Activated CD8-positive, alpha-beta memory T cell treated with anti-CD3 and anti-CD28 coated beads, Interleukin-2, amount 10 ng/mL, durations not matched to agents 7 days and 5 days (primary cell): Measurements from ENCODE around the gene PILRA. TPM values are rescaled to one million over a fixed set of nuclear protein-coding genes. Genes with fewer than 3 reads are reported as not detected.

Experiments used
- ATAC-seq: fragments of 150-1000 bp; cut with Tn5 transposase; one replicate; pipeline ENCODE4 v1.10.0; 2021; ENCODE audit warnings: moderate library complexity
- CTCF ChIA-PET: fragments of 350-600 bp; sonication (Branson Sonifier 250); formaldehyde crosslinking; loops from one replicate; lab custom pipeline; 2021; ENCODE audit warnings: antibody characterized with exemption; lab: Charles Lee
- DNase-seq: peaks from one replicate; pipeline ENCODE4 v3.0.0-alpha.2; 2020
- H3K27ac Mint-ChIP-seq: one replicate; pipeline ENCODE4 v1.8.0; 2021; ENCODE audit warnings: mild to moderate bottlenecking, mixed read lengths
- H3K27me3 Mint-ChIP-seq: one replicate; pipeline ENCODE4 v1.8.0; 2021; ENCODE audit warnings: mixed read lengths
- H3K36me3 Mint-ChIP-seq: one replicate; pipeline ENCODE4 v1.8.0; 2021; ENCODE audit warnings: mild to moderate bottlenecking, mixed read lengths
- H3K4me1 Mint-ChIP-seq: one replicate; pipeline ENCODE4 v1.8.0; 2021; ENCODE audit warnings: mixed read lengths
- H3K4me3 Mint-ChIP-seq: one replicate; pipeline ENCODE4 v1.8.0; 2021; ENCODE audit warnings: mild to moderate bottlenecking, moderate library complexity, mixed read lengths
- H3K9me3 Mint-ChIP-seq: one replicate; pipeline ENCODE4 v1.8.0; 2022; ENCODE audit warnings: low read depth, mixed read lengths
- total RNA-seq, 2 experiments: library from RNA; stranded (reverse); gene quantifications; one replicate each; pipeline ENCODE4 v1.2.3, GENCODE V29; 2021

Gene PILRA
- total RNA-seq, 2 experiments from 2014 or later = 1.3 to 3.4 TPM

- H3K4me1 Mint-ChIP-seq = peaks cover 43% of the 10 kb centered on the region
- peaks cover 9% of the 10 kb centered on the region for H3K27me3 Mint-ChIP-seq
- DNase-seq = peak; percentile 100
- H3K9me3 Mint-ChIP-seq = no peaks in the 10 kb centered on the region
- ATAC-seq = peak; percentile 63
- H3K27ac Mint-ChIP-seq = peak overlapping the region; percentile 100
- CTCF ChIA-PET = interaction anchor here (1.0 to 4.7 kb wide), 10 partner anchors 21 to 298 kb away, joined by 3 to 22 read pairs (median 4); no protein-coding TSS in a partner anchor
- peaks cover 23% of the 10 kb centered on the region for H3K36me3 Mint-ChIP-seq
- H3K4me3 Mint-ChIP-seq = peak overlapping the region; percentile 97
Measured at GRCh38 chr7:100428967-100429636, 55.8 kb downstream of the PILRA start.

- ATAC-seq (peak; percentile 47), DNase-seq (peak; percentile 97)
- Mint-ChIP-seq H3K27ac (peak within 1 kb of the TSS; percentile 100), H3K4me3 (peak within 1 kb of the TSS; percentile 97), H3K4me1 (peaks cover 51% of the 10 kb centered on the region), H3K36me3 (peaks cover 31% of the 10 kb centered on the region), H3K27me3 (peaks cover 9% of the 10 kb centered on the region), H3K9me3 (no peaks in the 10 kb centered on the region)
- CTCF ChIA-PET = interaction anchor here (1.0 to 4.7 kb wide), 7 partner anchors 14 to 299 kb away, joined by 3 to 22 read pairs (median 5); partner anchors contain the start of gene MOSPD3
Measured at GRCh38 chr7:100429637-100430492, 56.6 kb downstream of the PILRA start, which contains the start of gene MEPCE. TSS of gene MEPCE (plus strand) at chr7:100429831. CDS start at chr7:100430019, 188 bp downstream.

GRCh38 chr7:100430493-100431285, 57.4 kb downstream of the PILRA start:
- Mint-ChIP-seq H3K4me1 (peaks cover 56% of the 10 kb centered on the region), H3K9me3 (no peaks in the 10 kb centered on the region), H3K27ac (peak overlapping the region; percentile 96), H3K4me3 (peak overlapping the region; percentile 88), H3K27me3 (peaks cover 9% of the 10 kb centered on the region), H3K36me3 (peaks cover 37% of the 10 kb centered on the region)
- CTCF ChIA-PET = interaction anchor here (1.2 to 4.7 kb wide), 4 partner anchors 15 to 182 kb away, joined by 3 to 22 read pairs (median 5); partner anchors contain the start of gene MOSPD3
- DNase-seq (peak; percentile 72), ATAC-seq (no peak)

GRCh38 chr7:100431286-100431735, 58.0 kb downstream of the PILRA start:
- ATAC-seq = no peak
- Mint-ChIP-seq H3K27ac (peak overlapping the region; percentile 76), H3K27me3 (peaks cover 5% of the 10 kb centered on the region), H3K4me1 (peaks cover 56% of the 10 kb centered on the region), H3K4me3 (peak overlapping the region; percentile 88), H3K9me3 (no peaks in the 10 kb centered on the region), H3K36me3 (peaks cover 39% of the 10 kb centered on the region)
- CTCF ChIA-PET = interaction anchor here (4.7 kb wide), 1 partner anchor 24 kb away, joined by 22 read pairs; no protein-coding TSS in a partner anchor
- no peak for DNase-seq

GRCh38 chr7:100432053-100432452, 58.8 kb downstream of the PILRA start:
- ATAC-seq (no peak), DNase-seq (no peak)
- H3K27ac Mint-ChIP-seq = peak overlapping the region; percentile 76
- H3K36me3 Mint-ChIP-seq = peaks cover 41% of the 10 kb centered on the region
- H3K27me3 Mint-ChIP-seq = peaks cover 5% of the 10 kb centered on the region
- CTCF ChIA-PET = no interaction called here
- H3K4me1 Mint-ChIP-seq = peaks cover 56% of the 10 kb centered on the region
- H3K4me3 Mint-ChIP-seq = peak overlapping the region; percentile 17
- no peaks in the 10 kb centered on the region for H3K9me3 Mint-ChIP-seq

GRCh38 chr7:100432621-100433275, 59.5 kb downstream of the PILRA start:
- DNase-seq = no peak
- ATAC-seq = no peak
- H3K36me3 Mint-ChIP-seq = peaks cover 41% of the 10 kb centered on the region
- peaks cover 5% of the 10 kb centered on the region for H3K27me3 Mint-ChIP-seq
- peaks cover 56% of the 10 kb centered on the region for H3K4me1 Mint-ChIP-seq
- no peak overlapping the region for H3K4me3 Mint-ChIP-seq
- H3K9me3 Mint-ChIP-seq = no peaks in the 10 kb centered on the region
- CTCF ChIA-PET = no interaction called here
- H3K27ac Mint-ChIP-seq = peak overlapping the region; percentile 42

GRCh38 chr7:100433276-100433591, 59.9 kb downstream of the PILRA start:
- CTCF ChIA-PET = no interaction called here
- no peak for ATAC-seq
- Mint-ChIP-seq H3K4me1 (peaks cover 51% of the 10 kb centered on the region), H3K4me3 (no peak overlapping the region), H3K27ac (no peak overlapping the region), H3K9me3 (no peaks in the 10 kb centered on the region), H3K27me3 (peaks cover 5% of the 10 kb centered on the region), H3K36me3 (peaks cover 41% of the 10 kb centered on the region)
- DNase-seq = no peak

GRCh38 chr7:100433592-100434296, 60.5 kb downstream of the PILRA start:
- peaks cover 51% of the 10 kb centered on the region for H3K4me1 Mint-ChIP-seq
- CTCF ChIA-PET = interaction anchor here (1.4 to 1.7 kb wide), 2 partner anchors 16 to 105 kb away, joined by 3 to 5 read pairs; partner anchors contain the start of gene AGFG2

GRCh38 chr7:100434297-100435144, 61.2 kb downstream of the PILRA start:
- Mint-ChIP-seq H3K4me3 (peak overlapping the region; percentile 88), H3K27me3 (peaks cover under 1% of the 10 kb centered on the region), H3K9me3 (no peaks in the 10 kb centered on the region), H3K36me3 (peaks cover 38% of the 10 kb centered on the region), H3K27ac (peak overlapping the region; percentile 88), H3K4me1 (peaks cover 50% of the 10 kb centered on the region)
- no peak for ATAC-seq
- CTCF ChIA-PET = interaction anchor here (1.0 to 1.7 kb wide), 5 partner anchors 10 to 104 kb away, joined by 3 to 5 read pairs (median 3); partner anchors contain the start of gene AGFG2
- DNase-seq = no peak

More at GRCh38 chr7:100433592-100434296, 60.5 kb downstream of the PILRA start:
- ATAC-seq (no peak), DNase-seq (no peak)
- Mint-ChIP-seq H3K9me3 (no peaks in the 10 kb centered on the region), H3K36me3 (peaks cover 41% of the 10 kb centered on the region), H3K27ac (peak overlapping the region; percentile 88), H3K4me3 (peak overlapping the region; percentile 88), H3K27me3 (peaks cover 5% of the 10 kb centered on the region)

- Mint-ChIP-seq H3K4me3 (peak overlapping the region; percentile 88), H3K27ac (peak overlapping the region; percentile 94), H3K9me3 (no peaks in the 10 kb centered on the region), H3K27me3 (no peaks in the 10 kb centered on the region), H3K36me3 (peaks cover 32% of the 10 kb centered on the region), H3K4me1 (peaks cover 46% of the 10 kb centered on the region)
- DNase-seq (peak; percentile 67), ATAC-seq (peak; percentile 45)
- CTCF ChIA-PET = interaction anchor here (1.1 to 2.9 kb wide), 5 partner anchors 9 to 61 kb away, joined by 3 to 16 read pairs (median 5); no protein-coding TSS in a partner anchor
Measured at GRCh38 chr7:100435401-100436304, 62.4 kb downstream of the PILRA start.
